ENCODE measurements around the gene HNMT.

GRCh38 chr2:137945229-137945628 lies 19.0 kb upstream of the HNMT start:
- TF ChIP-seq CTCF (IDR thresholded peaks at IDR 0.05; ENCODE audit: insufficient read depth, low read length, poor library complexity, severe bottlenecking): no peak
- TF ChIP-seq EZH2phosphoT487 (conservative IDR thresholded peaks at IDR 0.05; ENCODE audit: low read length): no peak
